ENCODE results near the gene DPM2.
A peak's percentile ranks its signal among the peaks of the same experiment; 100 is the strongest.

The DPM2 gene, protein sequence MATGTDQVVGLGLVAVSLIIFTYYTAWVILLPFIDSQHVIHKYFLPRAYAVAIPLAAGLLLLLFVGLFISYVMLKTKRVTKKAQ

DNA sequence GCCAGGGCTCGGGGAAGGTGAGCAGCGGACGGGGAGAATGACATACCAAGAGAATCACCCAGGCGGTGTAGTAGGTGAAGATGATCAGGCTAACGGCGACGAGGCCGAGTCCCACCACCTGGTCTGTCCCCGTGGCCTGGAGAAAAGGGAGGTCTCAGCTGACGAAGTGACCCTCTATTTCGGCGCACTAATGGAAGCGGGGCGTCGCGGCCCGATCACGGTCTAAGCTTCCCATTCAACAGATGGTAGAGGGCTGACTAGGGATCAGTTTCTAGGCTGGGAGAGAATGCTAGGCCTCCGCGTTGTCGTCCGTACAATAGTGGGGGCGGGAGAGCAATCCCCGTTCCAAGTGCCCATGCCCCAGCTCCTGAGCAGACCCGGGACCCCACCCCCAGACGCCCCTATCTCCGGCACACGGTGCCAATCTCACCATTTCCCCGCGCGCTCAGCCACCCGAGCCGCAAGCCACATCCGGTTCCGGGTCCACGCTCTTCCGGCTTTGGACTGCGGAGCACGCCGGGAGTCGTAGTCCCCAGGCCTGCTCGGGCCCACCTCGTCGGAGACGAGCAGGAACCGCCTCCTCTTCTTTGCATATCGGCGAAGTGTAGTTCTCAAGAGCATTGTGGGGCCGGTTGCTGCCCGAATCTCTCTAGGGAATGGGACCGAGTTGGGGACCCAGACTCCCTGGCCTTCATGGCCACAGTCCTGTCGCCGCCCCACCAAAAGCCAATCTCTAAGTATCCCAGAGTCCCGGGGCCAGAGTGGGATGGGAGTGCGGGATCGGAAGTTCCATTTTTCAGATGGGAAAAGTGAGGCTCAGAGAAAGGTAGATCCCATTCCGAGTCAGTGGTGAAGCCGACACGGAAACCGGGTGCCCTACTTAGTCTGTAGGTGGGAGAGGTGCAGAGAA lies at the start of gene DPM2:
TSS of gene DPM2 (minus strand) at position 467 of the 910 bp plus-strand sequence. CDS start at position 433, 34 bp downstream.
- peak; percentile 96 for DNase-seq (ENCODE audit: low spot score)
- in situ Hi-C loops (cut with MboI; ENCODE audit: low sequenced_read_pairs, unreplicated experiment), result loop anchor here (25.0 kb wide), 1 partner anchor 100 kb away; no protein-coding TSS in a partner anchor
- TF ChIP-seq, protein P1, sequence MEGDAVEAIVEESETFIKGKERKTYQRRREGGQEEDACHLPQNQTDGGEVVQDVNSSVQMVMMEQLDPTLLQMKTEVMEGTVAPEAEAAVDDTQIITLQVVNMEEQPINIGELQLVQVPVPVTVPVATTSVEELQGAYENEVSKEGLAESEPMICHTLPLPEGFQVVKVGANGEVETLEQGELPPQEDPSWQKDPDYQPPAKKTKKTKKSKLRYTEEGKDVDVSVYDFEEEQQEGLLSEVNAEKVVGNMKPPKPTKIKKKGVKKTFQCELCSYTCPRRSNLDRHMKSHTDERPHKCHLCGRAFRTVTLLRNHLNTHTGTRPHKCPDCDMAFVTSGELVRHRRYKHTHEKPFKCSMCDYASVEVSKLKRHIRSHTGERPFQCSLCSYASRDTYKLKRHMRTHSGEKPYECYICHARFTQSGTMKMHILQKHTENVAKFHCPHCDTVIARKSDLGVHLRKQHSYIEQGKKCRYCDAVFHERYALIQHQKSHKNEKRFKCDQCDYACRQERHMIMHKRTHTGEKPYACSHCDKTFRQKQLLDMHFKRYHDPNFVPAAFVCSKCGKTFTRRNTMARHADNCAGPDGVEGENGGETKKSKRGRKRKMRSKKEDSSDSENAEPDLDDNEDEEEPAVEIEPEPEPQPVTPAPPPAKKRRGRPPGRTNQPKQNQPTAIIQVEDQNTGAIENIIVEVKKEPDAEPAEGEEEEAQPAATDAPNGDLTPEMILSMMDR (IDR thresholded peaks at IDR 0.05; ENCODE audit: borderline replicate concordance, control extremely low read depth, extremely low read depth, insufficient read depth, missing control alignments), result no peak

GRCh38 chr9:127987103-127987614 lies 49.5 kb upstream of the DPM2 start:
- no peak for DNase-seq (ENCODE audit: low spot score)
- in situ Hi-C loops (cut with MboI; ENCODE audit: low sequenced_read_pairs, unreplicated experiment), result no loop called here
- TF ChIP-seq, protein P1 (IDR thresholded peaks at IDR 0.05; ENCODE audit: borderline replicate concordance, control extremely low read depth, extremely low read depth, insufficient read depth, missing control alignments), result no peak

DNA sequence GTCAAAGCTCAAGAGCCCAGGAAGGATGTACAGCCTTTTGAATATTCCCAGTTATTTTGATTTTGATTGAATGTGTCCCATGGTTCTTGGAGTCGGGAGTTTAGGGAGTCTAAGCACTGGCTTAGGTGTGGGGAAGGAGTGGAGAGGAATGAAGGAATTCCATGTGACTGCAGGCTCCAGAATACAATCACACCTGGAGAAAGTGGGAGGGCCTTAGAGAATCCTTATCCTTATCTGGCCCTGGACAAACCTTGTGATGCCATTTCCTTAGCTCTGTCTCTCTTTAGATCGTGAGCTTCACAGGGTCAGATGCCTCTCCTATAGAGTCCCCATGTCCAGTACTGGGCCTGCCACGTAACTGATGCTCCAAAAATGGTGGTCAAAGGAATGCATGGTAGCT lies 47.4 kb upstream of the DPM2 start:
- no peak for DNase-seq (ENCODE audit: low spot score)
- in situ Hi-C loops (cut with MboI; ENCODE audit: low sequenced_read_pairs, unreplicated experiment), result no loop called here
- TF ChIP-seq, protein P1 (IDR thresholded peaks at IDR 0.05; ENCODE audit: borderline replicate concordance, control extremely low read depth, extremely low read depth, insufficient read depth, missing control alignments), result no peak

DNA sequence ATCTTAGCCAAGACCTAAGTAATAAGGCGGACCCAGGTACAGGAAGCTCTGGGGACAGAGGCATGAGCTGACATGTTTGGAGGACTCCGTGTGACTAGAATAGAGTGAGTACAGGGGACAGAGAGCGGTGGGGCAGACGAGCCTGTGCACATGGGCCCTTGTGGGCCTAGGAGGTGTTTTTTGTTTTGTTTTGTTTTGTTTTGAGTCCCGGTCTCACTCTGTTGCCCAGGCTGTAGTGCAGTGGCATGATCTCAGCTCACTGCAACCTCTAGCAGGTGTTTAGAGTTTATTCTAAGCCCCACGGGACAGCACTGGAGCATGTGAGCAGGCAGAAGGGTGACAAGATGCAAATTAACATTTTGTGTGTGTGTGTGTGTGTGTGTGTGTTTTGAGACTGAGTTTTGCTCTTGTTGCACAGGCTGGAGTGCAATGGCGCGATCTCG lies 46.2 kb upstream of the DPM2 start:
- in situ Hi-C loops (cut with MboI; ENCODE audit: low sequenced_read_pairs, unreplicated experiment), result no loop called here
- no peak for DNase-seq (ENCODE audit: low spot score)
- TF ChIP-seq, protein P1 (IDR thresholded peaks at IDR 0.05; ENCODE audit: borderline replicate concordance, control extremely low read depth, extremely low read depth, insufficient read depth, missing control alignments), result no peak

GRCh38 chr9:127982912-127983311 lies 45.3 kb upstream of the DPM2 start:
- in situ Hi-C loops (cut with MboI; ENCODE audit: low sequenced_read_pairs, unreplicated experiment), result no loop called here
- DNase-seq (ENCODE audit: low spot score), result no peak
- TF ChIP-seq, protein P1 (IDR thresholded peaks at IDR 0.05; ENCODE audit: borderline replicate concordance, control extremely low read depth, extremely low read depth, insufficient read depth, missing control alignments), result no peak

- TF ChIP-seq, protein P1 (IDR thresholded peaks at IDR 0.05; ENCODE audit: borderline replicate concordance, control extremely low read depth, extremely low read depth, insufficient read depth, missing control alignments), result no peak
- no peak for DNase-seq (ENCODE audit: low spot score)
- in situ Hi-C loops (cut with MboI; ENCODE audit: low sequenced_read_pairs, unreplicated experiment), result no loop called here
These were observed 44.0 kb upstream of the DPM2 start for GRCh38 chr9:127981559-127982121.

All from GM13976 (cell line).